Measurements from ENCODE around the gene ERP44. TPM values are rescaled to one million over a fixed set of nuclear protein-coding genes. Genes with fewer than 3 reads are reported as not detected.

The ERP44 gene
- total and polyA plus RNA-seq, 7 experiments from 2014 or later: 9.8 to 38.2 (median 16.0) TPM

DNA sequence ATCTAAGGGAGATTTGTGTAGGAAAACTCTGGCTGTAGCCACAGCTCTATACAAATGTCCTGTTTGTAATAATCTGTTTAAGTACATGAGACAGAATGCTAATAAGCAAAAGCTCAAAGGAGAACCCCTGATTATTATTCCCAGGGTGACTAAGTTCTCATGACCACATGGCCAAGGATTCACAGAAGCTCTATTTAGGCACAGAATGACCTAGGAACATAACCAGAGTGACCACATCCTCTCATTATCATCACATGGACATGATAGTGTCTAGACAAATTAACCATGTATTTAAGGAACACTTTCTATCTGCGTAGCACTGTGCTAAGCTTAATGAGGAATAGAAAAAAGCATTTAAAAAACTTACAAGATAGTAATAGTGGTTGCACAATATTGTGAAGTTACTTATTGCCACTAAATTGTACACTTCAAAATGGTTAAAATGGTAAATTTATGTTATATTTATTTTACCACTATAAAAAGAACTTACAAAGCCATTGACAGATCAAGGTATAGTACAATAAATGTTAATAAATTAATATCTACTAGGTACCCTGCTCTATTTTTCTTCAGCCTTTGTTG is 136.0 kb downstream of the ERP44 start:
- no peaks in the 10 kb centered on the region for H3K4me1 ChIP-seq (ENCODE audit: control insufficient read depth in 2 of 2, insufficient read depth in 2 of 2, low read length in 2 of 2)
- H3K4me3 Mint-ChIP-seq: no peak overlapping the region
- H3K36me3 Mint-ChIP-seq: peaks cover 15 to 66% (median 32%) of the 10 kb centered on the region in 5 donors
- no peaks in the 10 kb centered on the region for H3K9me3 Mint-ChIP-seq
- H3K4me1 Mint-ChIP-seq: peaks cover 0 to 5% (median 0%) of the 10 kb centered on the region in 7 donors
- no peaks in the 10 kb centered on the region for H3K9me3 ChIP-seq (ENCODE audit: control insufficient read depth in 2 of 3, low read length in 3 of 3)
- no peak overlapping the region for H3K27ac Mint-ChIP-seq
- no peaks in the 10 kb centered on the region for H3K27me3 Mint-ChIP-seq
- ChIA-PET POLR2A (no interaction called here), CTCF (no interaction called here)
- ATAC-seq: no peak
- H3K36me3 ChIP-seq (ENCODE audit: control insufficient read depth in 2 of 3, insufficient read depth in 3 of 3, low read length in 3 of 3): peaks cover 0 to 30% (median 3%) of the 10 kb centered on the region in 3 experiments
- DNase-seq: no peak
- H3K27ac ChIP-seq (ENCODE audit: low read depth, low read length): no peak overlapping the region
- intact Hi-C loops (cut with micrococcal nuclease): no loop called here
- H3K4me3 ChIP-seq (ENCODE audit: low read length): no peak overlapping the region
- H3K27me3 ChIP-seq (ENCODE audit: control insufficient read depth in 2 of 2, insufficient read depth in 2 of 2, low read length in 2 of 2): no peaks in the 10 kb centered on the region

- Histone ChIP-seq H3K36me3 (ENCODE audit: control insufficient read depth in 2 of 3, insufficient read depth in 3 of 3, low read length in 3 of 3) (peaks cover 0 to 11% (median 0%) of the 10 kb centered on the region in 3 experiments), H3K27ac (ENCODE audit: low read depth, low read length) (no peak overlapping the region), H3K4me1 (ENCODE audit: control insufficient read depth in 2 of 2, insufficient read depth in 2 of 2, low read length in 2 of 2) (no peaks in the 10 kb centered on the region), H3K4me3 (ENCODE audit: low read length) (no peak overlapping the region), H3K27me3 (ENCODE audit: control insufficient read depth in 2 of 2, insufficient read depth in 2 of 2, low read length in 2 of 2) (no peaks in the 10 kb centered on the region), H3K9me3 (ENCODE audit: control insufficient read depth in 2 of 3, low read length in 3 of 3) (no peaks in the 10 kb centered on the region)
- ChIA-PET POLR2A (no interaction called here), CTCF (interaction anchor here (0.7 kb wide), 1 partner anchor 23 kb away, joined by 3 read pairs; no protein-coding TSS in a partner anchor)
- Mint-ChIP-seq H3K4me1 (peaks cover 5 to 32% (median 27%) of the 10 kb centered on the region in 7 donors), H3K36me3 (peaks cover 0 to 47% (median 34%) of the 10 kb centered on the region in 5 donors), H3K9me3 (peaks cover 0 to 4% (median 0%) of the 10 kb centered on the region in 11 donors), H3K27ac (peak overlapping the region in 5 of 9 donors; percentile 6 to 70 (median 49)), H3K4me3 (peak overlapping the region in 4 of 10 donors; percentile 4 to 20 (median 12)), H3K27me3 (no peaks in the 10 kb centered on the region)
- ATAC-seq (no peak), DNase-seq (no peak)
- intact Hi-C loops (cut with micrococcal nuclease): loop anchor here in 1 of 2 donors (10.0 kb wide), 1 partner anchor 61 kb away; no protein-coding TSS in a partner anchor
These were observed 143.2 kb downstream of the ERP44 start for GRCh38 chr9:99955606-99956005.

DNA sequence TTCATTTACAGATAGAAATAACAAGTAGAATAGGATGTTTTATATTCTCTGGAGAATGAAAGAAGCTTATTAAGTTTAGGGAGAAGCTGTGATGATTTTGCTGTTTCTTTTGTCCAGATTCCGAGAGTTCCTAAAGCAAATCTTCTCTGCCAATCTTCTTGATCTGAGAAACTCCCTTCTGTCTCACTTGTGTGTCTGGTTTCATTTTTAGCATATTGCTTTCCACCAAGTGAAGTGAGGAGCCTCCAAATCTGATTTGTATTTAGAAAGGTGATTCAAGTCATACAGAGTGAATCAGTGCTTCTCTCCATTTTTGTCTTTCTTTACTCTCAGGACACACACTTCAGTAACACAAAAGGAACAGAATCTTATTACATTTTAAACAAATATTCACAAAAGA is 144.0 kb downstream of the ERP44 start:
- DNase-seq (no peak), ATAC-seq (no peak)
- H3K36me3 Mint-ChIP-seq: peaks cover 0 to 47% (median 38%) of the 10 kb centered on the region in 5 donors
- H3K27ac Mint-ChIP-seq: peak overlapping the region in 4 of 9 donors; percentile 11 to 64 (median 46)
- no peak overlapping the region for H3K27ac ChIP-seq (ENCODE audit: low read depth, low read length)
- no peaks in the 10 kb centered on the region for H3K9me3 ChIP-seq (ENCODE audit: control insufficient read depth in 2 of 3, low read length in 3 of 3)
- POLR2A ChIA-PET: no interaction called here
- peaks cover 5 to 32% (median 27%) of the 10 kb centered on the region in 7 donors for H3K4me1 Mint-ChIP-seq
- H3K9me3 Mint-ChIP-seq: peaks cover 0 to 4% (median 0%) of the 10 kb centered on the region in 11 donors
- CTCF ChIA-PET: no interaction called here
- intact Hi-C loops (cut with micrococcal nuclease): loop anchor here (5.0 to 10.0 kb wide), 2 partner anchors 60 to 138 kb away; no protein-coding TSS in a partner anchor
- H3K36me3 ChIP-seq (ENCODE audit: control insufficient read depth in 2 of 3, insufficient read depth in 3 of 3, low read length in 3 of 3): peaks cover 0 to 9% (median 0%) of the 10 kb centered on the region in 3 experiments
- H3K4me3 Mint-ChIP-seq: peak overlapping the region in 1 of 10 donors; percentile 6
- H3K27me3 Mint-ChIP-seq: no peaks in the 10 kb centered on the region
- no peaks in the 10 kb centered on the region for H3K27me3 ChIP-seq (ENCODE audit: control insufficient read depth in 2 of 2, insufficient read depth in 2 of 2, low read length in 2 of 2)
- no peaks in the 10 kb centered on the region for H3K4me1 ChIP-seq (ENCODE audit: control insufficient read depth in 2 of 2, insufficient read depth in 2 of 2, low read length in 2 of 2)
- H3K4me3 ChIP-seq (ENCODE audit: low read length): no peak overlapping the region

DNA sequence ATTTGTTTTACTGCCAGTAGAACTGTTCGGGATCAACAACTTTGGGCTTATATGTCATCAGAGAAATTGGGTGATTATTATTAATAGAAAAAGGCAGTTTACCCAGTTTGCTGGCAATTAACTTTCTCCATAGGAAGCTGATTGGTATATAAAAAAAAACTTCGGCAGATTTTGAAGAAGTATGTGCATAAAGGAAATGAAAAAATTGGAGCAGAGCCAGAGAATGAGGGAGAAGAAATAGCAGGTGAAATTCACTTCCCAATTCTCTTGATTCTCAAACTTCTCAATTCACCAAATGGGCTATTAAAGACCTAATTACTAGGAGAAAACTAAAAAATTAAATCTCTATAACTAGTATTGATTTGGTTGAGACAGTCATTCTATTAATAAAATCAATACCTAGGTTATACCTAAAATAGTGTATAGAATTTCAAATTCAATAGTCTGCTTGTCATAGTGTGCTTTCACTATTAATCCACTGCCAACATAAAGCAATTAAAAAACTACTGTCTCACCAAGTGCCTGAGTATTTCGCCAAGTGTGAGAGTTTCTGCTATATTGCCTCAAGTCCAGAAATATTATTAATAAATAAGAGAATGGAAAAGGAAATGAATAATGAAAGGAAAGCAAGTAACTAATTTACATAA is 144.8 kb downstream of the ERP44 start:
- no peak overlapping the region for H3K4me3 ChIP-seq (ENCODE audit: low read length)
- intact Hi-C loops (cut with micrococcal nuclease): loop anchor here (5.0 to 10.0 kb wide), 2 partner anchors 59 to 137 kb away; no protein-coding TSS in a partner anchor
- H3K9me3 Mint-ChIP-seq: peaks cover 0 to 4% (median 0%) of the 10 kb centered on the region in 11 donors
- no peaks in the 10 kb centered on the region for H3K9me3 ChIP-seq (ENCODE audit: control insufficient read depth in 2 of 3, low read length in 3 of 3)
- ChIA-PET POLR2A (no interaction called here), CTCF (no interaction called here)
- peaks cover 0 to 45% (median 36%) of the 10 kb centered on the region in 5 donors for H3K36me3 Mint-ChIP-seq
- H3K27ac Mint-ChIP-seq: peak overlapping the region in 1 of 9 donors; percentile 20
- no peak for DNase-seq
- no peaks in the 10 kb centered on the region for H3K27me3 Mint-ChIP-seq
- no peak overlapping the region for H3K4me3 Mint-ChIP-seq
- no peaks in the 10 kb centered on the region for H3K27me3 ChIP-seq (ENCODE audit: control insufficient read depth in 2 of 2, insufficient read depth in 2 of 2, low read length in 2 of 2)
- H3K27ac ChIP-seq (ENCODE audit: low read depth, low read length): no peak overlapping the region
- H3K4me1 ChIP-seq (ENCODE audit: control insufficient read depth in 2 of 2, insufficient read depth in 2 of 2, low read length in 2 of 2): no peaks in the 10 kb centered on the region
- ATAC-seq: no peak
- H3K36me3 ChIP-seq (ENCODE audit: control insufficient read depth in 2 of 3, insufficient read depth in 3 of 3, low read length in 3 of 3): peaks cover 0 to 9% (median 0%) of the 10 kb centered on the region in 3 experiments
- peaks cover 5 to 32% (median 27%) of the 10 kb centered on the region in 7 donors for H3K4me1 Mint-ChIP-seq

DNA sequence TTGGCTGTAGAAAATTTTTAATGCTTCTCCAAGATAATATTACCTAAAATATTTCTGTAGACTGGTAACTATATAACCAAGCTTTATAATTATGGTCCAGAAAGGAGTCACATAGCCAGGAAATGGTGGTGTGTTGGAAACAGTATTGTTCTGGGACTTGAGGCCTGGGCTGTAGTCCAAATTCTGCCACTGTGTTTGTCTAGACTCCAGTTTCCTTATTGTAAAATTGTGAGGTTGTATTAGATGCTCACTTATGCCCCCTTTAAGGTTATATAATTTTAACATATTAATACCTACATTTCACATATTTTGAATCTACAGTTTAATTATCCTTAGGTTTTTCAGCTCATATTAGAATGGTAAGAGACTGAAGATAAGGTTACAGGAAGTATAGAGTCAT is 149.9 kb downstream of the ERP44 start:
- CTCF ChIA-PET: interaction anchor here (0.6 kb wide), 1 partner anchor 71 kb away, joined by 3 read pairs; no protein-coding TSS in a partner anchor
- Mint-ChIP-seq H3K4me3 (no peak overlapping the region), H3K36me3 (peaks cover 0 to 38% (median 21%) of the 10 kb centered on the region in 5 donors), H3K9me3 (peaks cover 0 to 4% (median 0%) of the 10 kb centered on the region in 11 donors), H3K27ac (no peak overlapping the region), H3K4me1 (peaks cover 0 to 30% (median 26%) of the 10 kb centered on the region in 7 donors), H3K27me3 (no peaks in the 10 kb centered on the region)
- no peak for ATAC-seq
- no peak for DNase-seq
- Histone ChIP-seq H3K27ac (ENCODE audit: low read depth, low read length) (no peak overlapping the region), H3K36me3 (ENCODE audit: control insufficient read depth in 2 of 3, insufficient read depth in 3 of 3, low read length in 3 of 3) (peaks cover 0 to 9% (median 0%) of the 10 kb centered on the region in 3 experiments), H3K4me1 (ENCODE audit: control insufficient read depth in 2 of 2, insufficient read depth in 2 of 2, low read length in 2 of 2) (no peaks in the 10 kb centered on the region), H3K9me3 (ENCODE audit: control insufficient read depth in 2 of 3, low read length in 3 of 3) (no peaks in the 10 kb centered on the region), H3K4me3 (ENCODE audit: low read length) (no peak overlapping the region), H3K27me3 (ENCODE audit: control insufficient read depth in 2 of 2, insufficient read depth in 2 of 2, low read length in 2 of 2) (no peaks in the 10 kb centered on the region)
- POLR2A ChIA-PET: no interaction called here
- intact Hi-C loops (cut with micrococcal nuclease): loop anchor here in 1 of 2 donors (5.0 kb wide), 1 partner anchor 42 kb away; the partner anchor contains the start of gene STX17

DNA sequence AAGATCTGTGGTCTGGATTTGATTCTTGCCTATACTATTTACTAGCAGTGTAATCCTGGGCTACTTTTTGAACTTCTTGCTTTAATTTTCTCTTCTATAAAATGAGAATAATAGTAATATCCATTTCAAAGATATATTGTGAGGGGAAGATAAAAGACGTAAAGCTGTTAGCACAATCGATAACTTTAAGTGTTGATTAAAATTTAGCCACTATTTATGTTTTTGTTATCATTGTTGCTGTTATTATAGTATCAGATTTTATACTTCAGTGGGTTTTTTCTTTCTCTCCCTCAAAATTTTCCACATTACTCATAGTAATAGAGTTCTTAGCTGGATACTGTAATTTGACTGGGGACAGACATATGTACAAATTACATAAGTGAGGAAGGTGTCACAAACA is 150.3 kb downstream of the ERP44 start:
- Mint-ChIP-seq H3K4me1 (peaks cover 0 to 30% (median 26%) of the 10 kb centered on the region in 7 donors), H3K27ac (no peak overlapping the region), H3K36me3 (peaks cover 0 to 42% (median 25%) of the 10 kb centered on the region in 5 donors), H3K9me3 (peaks cover 0 to 4% (median 0%) of the 10 kb centered on the region in 11 donors), H3K4me3 (no peak overlapping the region), H3K27me3 (no peaks in the 10 kb centered on the region)
- no peak overlapping the region for H3K27ac ChIP-seq (ENCODE audit: low read depth, low read length)
- intact Hi-C loops (cut with micrococcal nuclease): loop anchor here in 1 of 2 donors (5.0 kb wide), 1 partner anchor 41 kb away; the partner anchor contains the start of gene STX17
- ATAC-seq (no peak), DNase-seq (no peak)
- no peaks in the 10 kb centered on the region for H3K4me1 ChIP-seq (ENCODE audit: control insufficient read depth in 2 of 2, insufficient read depth in 2 of 2, low read length in 2 of 2)
- ChIA-PET CTCF (interaction anchor here (0.6 kb wide), 1 partner anchor 71 kb away, joined by 3 read pairs; no protein-coding TSS in a partner anchor), POLR2A (no interaction called here)
- H3K9me3 ChIP-seq (ENCODE audit: control insufficient read depth in 2 of 3, low read length in 3 of 3): no peaks in the 10 kb centered on the region
- no peaks in the 10 kb centered on the region for H3K27me3 ChIP-seq (ENCODE audit: control insufficient read depth in 2 of 2, insufficient read depth in 2 of 2, low read length in 2 of 2)
- H3K4me3 ChIP-seq (ENCODE audit: low read length): no peak overlapping the region
- peaks cover 0 to 9% (median 0%) of the 10 kb centered on the region in 3 experiments for H3K36me3 ChIP-seq (ENCODE audit: control insufficient read depth in 2 of 3, insufficient read depth in 3 of 3, low read length in 3 of 3)

Measured in naive thymus-derived CD4-positive, alpha-beta T cell (primary cell).